Keratinocyte (primary cell): Measurements from ENCODE around the gene TMEM144.

Source experiments
- CTCF ChIP-seq, 3 experiments: IDR thresholded peaks in 1 of 3; conservative IDR thresholded peaks in 1 of 3; optimal IDR thresholded peaks in 1 of 3; 2 replicates in 2 of 3; 3 replicates in 1 of 3; pipeline versions ENCODE3 to v1.5.1; 2011; ENCODE audit warnings: low read length in 3 of 3, mild to moderate bottlenecking in 3 of 3, moderate library complexity in 2 of 3, control low read depth in 1 of 3, inconsistent platforms in 1 of 3; ENCODE audit not compliant: insufficient read depth in 2 of 3; ENCODE audit errors: extremely low read depth in 1 of 3
- EZH2 ChIP-seq: IDR thresholded peaks from one replicate; pipeline ENCODE4 v1.6.1; 2012; ENCODE audit warnings: inconsistent platforms, mild to moderate bottlenecking, low read length, moderate library complexity

- TF ChIP-seq CTCF (optimal IDR thresholded peaks at IDR 0.05 in 1 of 3, IDR thresholded peaks at IDR 0.05 in 1 of 3, conservative IDR thresholded peaks at IDR 0.05 in 1 of 3; ENCODE audit: extremely low read depth in 1 of 3, insufficient read depth in 2 of 3, low read length in 3 of 3) = no peak
- TF ChIP-seq EZH2 = no peak
These were observed 28.4 kb upstream of the TMEM144 start for GRCh38 chr4:158181906-158182305.
